Activated naive CD4-positive, alpha-beta T cell treated with anti-CD3 and anti-CD28 coated beads, Interleukin-2, amount 50 U/mL, for 16 hours (primary cell): Measurements from ENCODE around the gene FBXL20.
A peak's percentile ranks its signal among the peaks of the same experiment; 100 is the strongest.

Experiments used
- DNase-seq: peaks from one replicate; pipeline ENCODE4 v3.0.0-alpha.2; 2020

The FBXL20 gene

DNA sequence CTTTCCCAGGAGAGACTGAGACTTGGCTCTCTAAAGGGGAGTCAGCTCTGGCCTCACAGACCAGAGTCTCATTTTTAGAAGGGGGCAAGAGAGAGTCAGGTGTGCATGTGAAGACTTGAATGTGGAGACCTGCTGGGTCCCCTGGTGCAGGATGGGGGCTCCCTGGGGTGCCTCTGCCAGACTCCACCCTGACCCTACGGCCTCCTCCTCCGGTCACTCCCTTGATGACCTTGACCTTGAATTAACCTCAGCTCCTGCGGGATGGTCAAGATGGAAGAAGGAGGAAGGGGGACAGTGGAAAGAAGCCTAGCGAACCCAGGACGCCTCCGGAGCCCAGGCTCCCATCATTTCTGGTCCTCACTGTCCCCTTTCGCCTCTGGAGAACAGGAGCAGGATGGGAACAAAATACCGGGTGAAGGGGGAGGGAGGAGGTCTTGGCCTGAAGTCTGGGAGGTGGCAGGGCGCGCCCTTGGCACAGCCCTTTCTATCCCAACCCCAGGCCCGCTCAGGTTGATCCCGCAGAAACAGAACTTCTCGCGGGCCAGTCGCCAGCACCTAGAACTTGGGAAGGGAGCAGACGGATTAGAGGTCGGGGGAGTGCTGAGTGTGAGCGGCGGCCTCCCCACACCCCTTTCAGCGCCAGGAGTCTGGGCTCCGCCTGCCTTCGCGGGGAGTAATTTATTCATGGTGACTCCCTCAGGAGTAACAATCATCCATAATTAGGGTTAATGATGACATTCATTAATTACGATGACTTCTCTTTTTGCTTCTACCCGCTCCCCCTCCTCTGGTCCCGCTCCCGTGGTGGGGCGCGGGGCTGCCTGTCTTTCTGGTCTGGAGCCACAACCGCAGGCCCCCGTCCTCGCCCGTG is 177.3 kb downstream of the FBXL20 start:
- no peak for DNase-seq

- no peak for DNase-seq
Observed at GRCh38 chr17:39222866-39223834, 178.3 kb downstream of the FBXL20 start.

DNA sequence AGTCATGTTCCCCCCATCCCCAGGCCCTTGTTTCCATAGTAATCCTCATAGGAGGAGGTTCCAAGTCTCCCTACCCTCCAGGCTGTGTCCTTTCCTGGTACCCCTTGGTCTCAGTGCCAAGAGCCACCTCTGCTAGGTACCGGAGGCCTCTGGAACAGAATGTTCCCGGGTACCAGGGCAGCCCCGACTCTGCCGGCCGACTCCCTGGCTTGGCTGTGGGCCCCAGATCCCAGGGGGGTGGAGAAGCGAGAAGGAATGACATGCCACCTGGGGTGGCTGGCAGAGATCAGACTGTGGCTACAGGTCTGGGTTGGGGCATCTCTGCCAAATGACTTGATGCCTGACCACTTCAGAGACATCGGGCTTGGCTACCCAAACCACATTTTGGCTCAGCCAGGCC is 179.3 kb downstream of the FBXL20 start:
- DNase-seq: no peak

DNA sequence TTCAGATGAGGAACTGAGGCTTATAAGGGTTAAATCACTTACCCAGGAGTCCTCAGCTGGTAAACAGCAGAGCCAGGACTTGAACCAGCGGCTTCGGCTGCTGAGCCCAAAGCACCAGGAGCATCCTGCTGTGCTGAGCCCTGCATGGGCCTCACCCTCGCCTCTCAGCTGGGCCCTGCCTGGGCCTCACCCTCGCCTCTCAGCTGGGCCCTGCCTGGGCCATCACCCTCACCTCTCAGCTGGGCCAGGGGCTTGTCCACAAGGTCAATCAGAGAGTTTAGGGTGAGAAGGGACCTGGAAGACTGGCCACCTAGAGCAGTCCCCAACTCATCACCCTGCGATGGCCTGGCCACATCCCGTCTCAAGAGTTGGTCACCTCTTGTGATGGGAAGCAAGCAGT is 179.9 kb downstream of the FBXL20 start:
- no peak for DNase-seq

DNA sequence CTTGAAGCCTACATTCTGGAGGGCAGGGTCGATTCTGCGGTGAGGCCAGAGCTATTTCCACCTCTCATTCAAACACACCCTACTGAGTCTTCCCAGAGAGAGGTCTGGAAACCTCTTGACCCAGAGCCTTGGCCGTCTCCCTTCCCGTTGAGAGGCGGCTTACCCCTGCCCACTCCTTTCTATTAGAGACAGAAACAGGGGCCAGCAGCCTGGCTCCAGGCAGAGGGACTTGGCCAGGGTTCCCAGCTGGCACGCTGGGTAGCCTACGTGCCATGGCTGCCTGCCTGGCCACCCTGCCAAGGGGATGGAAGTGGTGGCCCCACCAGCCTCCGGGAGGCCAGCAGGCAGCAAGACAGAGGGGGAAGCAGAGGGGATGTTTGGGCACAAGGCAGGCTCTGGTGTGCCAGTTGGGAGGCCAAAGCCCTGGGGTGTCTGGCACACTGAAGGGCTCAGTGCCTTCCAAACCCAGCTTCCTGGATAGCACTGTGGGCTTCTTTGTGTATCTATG is 181.7 kb downstream of the FBXL20 start:
- no peak for DNase-seq

GRCh38 chr17:39218906-39219305 is 182.5 kb downstream of the FBXL20 start:
- no peak for DNase-seq

DNA sequence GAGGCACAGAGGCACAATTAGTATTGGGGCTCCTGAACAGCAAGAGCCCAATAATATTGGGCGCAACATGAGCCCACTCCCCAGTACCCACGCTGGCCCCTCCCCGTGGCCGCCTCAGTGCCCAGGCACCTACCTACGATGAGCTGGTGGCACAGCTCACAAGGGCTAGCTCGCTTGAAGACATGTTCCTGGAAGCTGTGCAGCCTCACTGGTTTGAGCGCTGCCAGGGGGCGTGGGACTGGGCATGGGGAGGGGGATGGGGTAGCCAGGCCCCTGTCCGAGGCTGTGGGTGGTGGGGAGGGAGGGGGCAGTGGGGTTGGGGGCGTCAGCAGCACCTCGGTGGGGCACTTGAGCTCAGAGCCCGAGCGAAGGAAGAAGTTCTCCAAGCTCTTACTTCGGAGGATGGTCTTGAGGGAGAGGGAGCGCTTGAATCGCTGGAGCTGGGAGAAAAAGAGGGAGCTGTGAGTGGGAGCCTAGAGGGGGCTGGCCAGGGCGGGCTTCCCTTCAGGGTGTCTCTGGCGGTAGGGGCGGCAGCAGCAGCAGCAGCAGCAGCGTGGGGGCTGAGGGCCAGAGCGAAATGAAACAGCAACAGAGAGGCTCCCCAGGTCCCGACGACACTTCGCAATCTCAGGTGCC is 183.6 kb downstream of the FBXL20 start:
- DNase-seq: no peak

DNA sequence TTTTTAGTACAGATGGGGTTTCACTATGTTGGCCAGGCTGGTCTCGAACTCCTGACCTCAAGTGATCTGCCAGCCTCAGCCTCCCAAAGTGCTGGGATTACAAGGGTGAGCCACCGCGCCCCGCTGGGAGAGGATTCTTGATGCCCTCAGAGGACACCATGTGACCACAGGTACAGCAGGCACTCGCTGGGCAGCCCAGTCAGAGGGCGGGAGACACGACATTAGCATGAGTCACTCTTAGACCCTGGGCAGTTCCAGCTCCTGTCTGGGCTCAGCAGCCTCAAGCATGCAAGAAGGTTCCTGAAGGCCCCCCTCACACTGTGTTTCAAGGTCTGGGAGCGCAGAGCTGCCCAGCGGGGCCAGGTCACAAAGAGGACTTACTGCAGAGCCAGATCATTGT is 187.6 kb downstream of the FBXL20 start:
- DNase-seq: no peak

DNA sequence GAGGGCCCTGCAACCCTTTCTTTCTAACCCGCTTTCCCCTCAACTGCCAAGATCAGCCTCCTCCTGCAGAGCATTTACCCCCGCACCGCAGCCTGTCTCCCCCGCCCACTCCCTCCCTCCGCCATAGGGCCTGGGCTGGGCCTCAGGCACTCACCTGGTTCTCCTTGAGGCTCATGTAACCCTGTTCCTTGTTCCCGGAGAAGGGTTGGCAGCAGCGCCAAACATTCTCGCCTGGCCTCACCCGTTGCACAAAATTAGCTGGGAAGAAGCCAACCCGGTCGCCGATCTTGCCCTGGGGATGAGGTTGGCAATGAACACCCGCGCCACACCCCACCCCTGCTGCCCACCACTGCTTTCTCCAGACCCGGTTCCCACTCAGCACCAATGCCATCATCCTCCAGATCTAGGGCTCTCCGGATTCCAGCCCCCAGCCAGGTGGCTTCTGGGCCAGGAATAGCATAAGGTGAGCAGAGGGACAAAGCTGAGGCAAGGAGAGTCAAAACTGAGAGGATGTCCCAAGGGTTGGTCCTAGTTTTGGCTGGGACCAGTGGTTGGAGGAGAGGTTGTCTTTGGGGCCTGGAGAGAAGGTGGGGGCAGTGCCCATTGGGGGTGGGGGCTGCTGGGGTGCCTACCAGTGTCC is 188.5 kb downstream of the FBXL20 start:
- no peak for DNase-seq

DNA sequence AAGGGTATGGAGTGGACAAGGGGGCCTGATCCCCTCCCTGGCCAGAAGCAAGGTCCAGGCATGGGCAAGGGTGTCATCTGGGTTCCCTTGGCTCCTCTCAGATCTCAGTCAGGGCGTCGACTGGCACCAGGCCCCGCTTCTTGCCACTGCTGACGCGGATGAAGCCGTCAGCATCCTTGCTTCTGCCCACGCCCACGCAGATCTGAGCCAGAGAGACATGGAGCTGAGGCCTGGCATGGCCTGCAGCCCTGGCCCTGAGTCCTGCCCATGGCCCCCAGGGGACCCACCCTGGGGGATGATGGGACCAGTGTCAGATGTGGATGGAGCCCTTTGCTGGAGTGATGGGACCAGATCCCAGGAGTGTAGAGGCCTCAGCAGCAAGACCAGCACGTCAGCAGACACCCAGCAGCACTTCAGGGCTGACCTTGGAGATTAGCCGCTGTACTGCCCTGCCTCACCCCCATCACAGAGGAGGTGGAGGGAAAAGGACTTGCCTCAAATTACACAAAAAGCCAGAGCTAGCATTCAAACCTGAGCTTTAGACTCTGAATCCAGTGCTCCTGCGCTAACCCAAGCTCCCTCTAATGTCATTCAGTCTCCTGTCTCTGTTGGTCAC is 189.1 kb downstream of the FBXL20 start:
- DNase-seq: no peak

DNA sequence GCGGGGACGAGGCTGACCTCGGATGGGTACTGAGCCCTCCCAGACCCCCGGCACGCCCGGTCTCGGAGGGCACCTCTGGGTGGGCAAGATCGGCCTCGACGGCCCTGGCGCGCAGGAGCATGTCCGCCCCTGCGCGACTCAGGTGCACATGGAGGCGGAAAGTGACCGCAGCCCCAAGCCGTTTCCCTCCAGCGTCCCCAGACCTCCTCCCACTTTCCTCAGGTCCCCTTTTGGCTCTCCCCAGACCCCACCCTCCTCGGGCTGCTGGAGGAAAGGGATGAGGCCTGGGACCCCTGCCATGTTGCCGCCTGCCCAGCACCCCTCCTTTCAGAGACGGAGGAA is 191.4 kb downstream of the FBXL20 start:
- DNase-seq: no peak

DNA sequence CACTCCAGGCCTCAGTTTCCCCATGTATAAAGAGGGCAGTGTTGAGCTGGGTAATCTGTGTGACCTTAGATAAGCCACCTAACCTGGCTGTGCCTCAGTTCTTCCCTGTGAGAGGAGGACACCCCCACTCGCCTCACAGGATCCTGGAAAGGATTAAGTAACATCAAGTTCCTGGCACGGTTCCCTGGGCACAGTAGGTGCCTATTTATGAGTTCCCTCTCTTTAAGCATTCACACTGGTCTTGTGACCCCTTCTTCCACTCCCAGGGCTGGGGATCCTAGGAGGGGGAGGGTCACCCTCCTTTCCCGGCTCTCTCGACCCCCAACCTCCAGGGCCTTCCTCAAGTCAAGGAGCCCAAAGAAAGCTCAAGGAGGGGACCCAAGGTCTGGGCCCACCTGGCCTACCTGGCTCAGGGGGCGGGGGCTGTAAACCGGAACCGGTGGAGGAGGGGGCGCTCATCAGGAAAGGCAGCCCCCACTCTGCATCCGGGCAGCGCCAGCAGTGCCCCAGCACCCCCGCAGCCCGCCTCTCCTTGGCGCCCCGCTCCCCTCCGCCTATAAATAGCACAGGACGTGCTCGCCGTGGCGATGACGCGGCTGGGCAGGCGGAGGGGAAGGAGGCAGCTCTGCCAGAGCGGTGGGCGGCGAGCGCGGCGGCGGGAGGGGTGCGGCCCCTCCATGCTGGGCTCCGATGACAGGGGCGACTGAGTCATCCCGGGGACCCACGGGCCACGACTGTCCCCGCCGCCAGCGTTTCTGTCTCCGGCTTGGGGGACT is 191.9 kb downstream of the FBXL20 start:
- peak; percentile 80 for DNase-seq

DNA sequence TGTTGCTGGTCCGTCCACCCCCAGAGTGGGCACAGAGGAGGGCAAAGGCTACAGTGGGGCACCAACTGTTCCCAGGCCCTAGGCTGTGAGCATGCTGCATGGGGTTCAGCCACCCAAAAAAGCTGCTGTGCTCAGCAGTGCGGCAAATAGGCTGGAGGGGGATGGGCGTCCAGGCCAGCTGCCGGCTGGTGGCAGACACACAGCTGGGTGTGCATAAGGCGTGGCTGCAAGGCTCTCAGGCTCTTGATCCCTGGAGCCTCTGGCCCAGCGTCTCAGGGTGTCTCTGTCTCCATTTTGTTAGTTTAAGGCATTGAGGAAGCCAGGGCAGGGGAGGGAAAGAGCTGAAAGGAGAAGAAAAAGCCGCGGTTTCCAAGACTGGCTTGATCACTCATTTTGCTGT is 192.5 kb downstream of the FBXL20 start:
- no peak for DNase-seq

DNA sequence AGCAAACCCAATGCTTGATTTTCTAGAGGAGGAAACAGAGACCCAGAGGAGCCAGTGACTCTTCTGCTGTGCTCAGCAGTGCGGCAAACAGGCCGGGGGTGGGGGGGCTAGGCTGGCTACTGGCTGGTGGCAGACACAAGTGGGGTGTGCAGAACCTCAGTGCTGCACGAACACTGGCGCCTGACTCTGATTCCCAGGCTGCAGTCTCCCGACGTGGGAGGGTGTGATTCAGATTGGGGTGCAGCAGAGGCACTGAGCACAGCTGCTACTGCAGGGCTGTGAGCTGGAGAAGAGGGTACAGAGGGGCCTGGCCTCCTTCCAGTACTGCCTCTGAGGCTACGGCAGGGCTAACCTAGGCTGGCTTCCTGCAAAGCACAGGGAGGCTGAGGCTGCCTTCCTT is 193.3 kb downstream of the FBXL20 start:
- DNase-seq: peak; percentile 21

- no peak for DNase-seq
Observed at GRCh38 chr17:39205112-39205526, 196.3 kb downstream of the FBXL20 start.

GRCh38 chr17:39204245-39204644 is 197.2 kb downstream of the FBXL20 start:
- DNase-seq: no peak
